HL-60/S4 (cell line): ENCODE measurements around the gene PRKCH.

ENCODE experiments used
- in situ Hi-C: fragments of 300-500 bp; cut with MboI; formaldehyde crosslinking; loops from 2 replicates; pipeline ENCODE4 v1.14.3; 2022; ENCODE audit warnings: low sequenced_read_pairs

PRKCH gene

DNA sequence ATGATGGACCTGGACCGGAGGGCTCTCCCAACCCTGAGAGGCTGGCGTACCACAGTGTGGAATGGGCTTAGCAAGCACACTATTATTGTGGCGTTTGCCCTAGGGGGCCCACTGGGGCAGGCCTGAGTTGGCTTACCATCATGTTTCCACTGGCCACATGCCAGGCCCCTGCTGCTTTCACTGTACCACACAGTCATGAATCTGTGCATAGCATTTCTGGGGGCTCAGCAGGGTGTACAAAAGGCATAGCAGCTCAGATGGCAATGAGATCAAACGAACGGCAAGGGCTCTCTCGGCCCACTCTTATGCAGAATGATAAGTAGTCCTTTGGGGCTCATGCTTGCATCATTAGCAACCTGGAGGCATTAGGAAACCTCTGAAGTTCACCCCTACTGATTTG, 236.9 kb downstream of the PRKCH start:
- in situ Hi-C loops = no loop called here

DNA sequence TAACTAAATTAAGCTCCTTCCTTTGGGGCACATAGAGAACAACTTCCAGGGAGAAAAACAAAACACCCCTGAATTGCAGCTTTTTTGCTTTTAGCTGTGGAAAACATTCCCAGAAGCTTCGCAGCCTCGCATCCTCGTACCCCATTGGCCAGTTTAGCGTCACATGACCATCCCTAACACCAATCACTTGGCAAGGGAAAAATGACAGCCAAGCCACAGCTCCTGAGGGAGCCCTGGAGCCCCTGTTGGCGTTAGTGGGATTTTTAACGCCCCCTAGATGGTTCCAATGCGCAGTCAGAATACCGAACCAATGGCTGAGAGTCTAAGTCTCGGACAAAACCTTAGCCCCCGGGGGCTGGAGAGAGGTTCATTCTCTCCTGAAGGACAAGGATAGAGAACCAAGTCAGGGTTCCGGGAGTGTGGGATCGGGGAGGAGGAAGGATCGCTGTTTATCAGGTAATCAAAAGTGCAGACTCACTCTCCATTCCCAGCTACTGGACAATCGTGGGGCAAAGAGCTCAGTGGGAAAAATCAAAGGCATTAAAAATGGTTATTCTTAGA, 238.3 kb downstream of the PRKCH start:
- in situ Hi-C loops = no loop called here

DNA sequence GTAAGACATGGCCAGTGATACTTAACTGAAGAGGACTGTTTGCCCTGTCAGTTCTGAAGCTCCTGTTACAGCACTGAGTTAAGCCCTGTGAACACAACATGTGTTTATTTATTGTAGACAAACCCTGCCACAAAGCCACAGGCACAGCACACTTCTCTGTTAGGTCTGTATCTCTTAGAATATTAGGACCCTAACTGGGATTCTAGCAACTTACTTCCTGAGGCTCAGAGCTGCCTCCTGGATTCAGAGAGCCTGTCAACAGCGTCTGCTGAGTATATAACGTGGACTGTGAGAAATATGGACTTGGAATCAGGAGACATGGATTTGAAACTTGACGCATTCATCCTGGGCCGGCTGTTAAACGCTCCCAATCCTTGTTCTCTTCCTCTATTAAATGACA, 238.9 kb downstream of the PRKCH start:
- in situ Hi-C loops = no loop called here

DNA sequence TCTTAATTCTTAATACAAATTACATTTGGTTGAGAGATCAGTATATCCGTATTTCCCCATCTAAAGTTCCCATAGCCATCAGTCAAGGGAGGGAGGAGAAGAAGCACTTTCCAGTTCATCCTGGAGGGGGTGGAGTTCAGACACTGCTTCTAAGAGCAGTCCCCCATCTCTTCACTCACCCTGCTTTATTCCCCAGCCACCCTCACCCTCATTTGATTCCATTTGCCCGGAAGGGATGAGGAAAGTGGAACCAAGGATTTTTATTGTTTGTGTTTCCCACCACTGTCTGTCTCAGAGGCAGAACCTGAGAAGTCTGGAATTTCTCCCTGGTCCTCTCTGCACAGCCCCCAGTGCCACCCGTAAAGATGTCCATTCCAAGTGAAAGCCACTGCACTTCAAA, 239.7 kb downstream of the PRKCH start:
- in situ Hi-C loops = no loop called here

DNA sequence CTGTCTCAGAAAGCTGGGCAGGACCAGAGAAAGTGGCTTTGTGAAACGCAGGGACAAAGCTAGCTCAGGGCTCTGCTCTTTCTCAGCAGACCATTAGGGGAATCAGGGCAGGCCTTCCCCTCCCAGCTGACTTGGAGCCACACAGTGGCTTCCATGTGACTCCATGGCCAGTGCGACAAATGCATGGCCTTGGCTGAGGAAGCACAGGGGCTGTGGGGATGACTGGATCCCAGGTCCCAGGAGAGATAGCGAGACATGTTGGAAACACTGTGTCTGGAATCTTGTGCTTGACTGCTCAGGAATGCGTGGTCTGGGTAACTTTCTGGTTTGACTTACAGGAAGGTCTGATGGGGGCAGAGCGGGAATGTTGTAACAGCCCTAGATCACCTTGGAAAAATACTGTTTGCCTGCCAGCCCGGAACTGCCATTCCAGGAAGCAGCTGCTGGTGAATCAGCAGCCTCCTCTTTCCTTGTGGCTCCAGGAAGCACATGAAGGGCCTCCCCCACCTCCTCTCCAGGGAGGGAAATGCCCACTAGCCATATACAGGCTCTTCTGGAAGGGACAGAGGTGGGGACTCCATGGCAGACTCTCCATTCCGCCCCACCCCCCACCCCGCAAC, 240.4 kb downstream of the PRKCH start:
- in situ Hi-C loops = no loop called here

DNA sequence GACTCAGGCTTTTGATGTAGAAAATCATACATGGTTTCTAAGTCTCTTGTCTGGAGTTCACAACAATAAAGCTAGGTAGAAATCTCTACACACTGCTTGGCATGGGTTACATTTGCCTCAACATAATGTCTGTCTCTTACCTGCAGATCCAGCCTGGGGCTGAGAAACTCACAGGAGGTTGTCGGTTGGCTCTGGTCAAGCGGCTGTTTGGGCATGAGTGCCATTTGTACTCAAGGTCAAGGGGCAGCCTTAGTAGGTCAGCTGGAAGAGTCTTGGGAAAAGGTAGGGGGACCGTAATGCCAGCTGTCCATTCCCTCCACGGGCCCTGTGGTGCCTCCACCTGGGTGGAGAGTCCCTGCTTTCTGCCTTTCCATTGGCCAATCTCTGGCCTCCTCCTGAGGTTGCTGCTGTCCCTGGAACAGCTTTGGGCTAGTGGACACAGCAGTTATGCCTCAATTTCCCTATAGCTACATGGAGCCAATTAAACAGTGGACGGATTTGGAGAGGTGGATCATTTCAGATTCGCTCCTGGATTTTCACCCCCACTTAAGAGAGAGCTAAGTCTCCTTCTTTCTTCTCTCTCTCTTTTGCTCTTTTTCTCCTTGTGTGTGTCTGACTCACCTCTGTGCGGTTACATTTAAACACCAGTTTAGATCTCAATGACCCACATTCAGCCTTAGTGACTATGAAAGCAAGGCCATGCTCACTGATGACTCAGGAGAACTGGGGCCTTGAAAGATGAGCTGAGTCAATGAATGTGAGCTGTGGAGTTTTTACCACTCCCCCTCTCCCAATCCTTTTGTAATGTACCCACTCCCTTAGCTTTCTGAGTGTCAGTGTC, 241.2 kb downstream of the PRKCH start:
- in situ Hi-C loops = no loop called here

DNA sequence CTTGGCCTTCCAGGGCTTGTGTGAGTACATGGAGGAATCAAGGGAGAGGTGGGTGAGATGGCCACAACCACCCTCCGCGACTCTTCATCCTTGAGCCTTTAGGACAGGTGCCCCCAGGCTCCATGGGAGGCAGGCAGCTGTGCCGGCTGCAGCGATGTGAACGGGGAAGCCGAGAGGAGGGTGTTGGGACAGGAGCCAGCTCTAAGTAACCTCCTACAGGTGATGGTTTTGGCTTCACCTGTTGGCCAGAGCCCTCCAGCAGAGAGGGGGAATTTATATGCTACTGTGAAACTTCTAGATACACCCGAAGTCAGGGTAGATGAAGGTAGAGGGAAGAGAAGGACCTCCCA, 241.8 kb downstream of the PRKCH start:
- in situ Hi-C loops = no loop called here

DNA sequence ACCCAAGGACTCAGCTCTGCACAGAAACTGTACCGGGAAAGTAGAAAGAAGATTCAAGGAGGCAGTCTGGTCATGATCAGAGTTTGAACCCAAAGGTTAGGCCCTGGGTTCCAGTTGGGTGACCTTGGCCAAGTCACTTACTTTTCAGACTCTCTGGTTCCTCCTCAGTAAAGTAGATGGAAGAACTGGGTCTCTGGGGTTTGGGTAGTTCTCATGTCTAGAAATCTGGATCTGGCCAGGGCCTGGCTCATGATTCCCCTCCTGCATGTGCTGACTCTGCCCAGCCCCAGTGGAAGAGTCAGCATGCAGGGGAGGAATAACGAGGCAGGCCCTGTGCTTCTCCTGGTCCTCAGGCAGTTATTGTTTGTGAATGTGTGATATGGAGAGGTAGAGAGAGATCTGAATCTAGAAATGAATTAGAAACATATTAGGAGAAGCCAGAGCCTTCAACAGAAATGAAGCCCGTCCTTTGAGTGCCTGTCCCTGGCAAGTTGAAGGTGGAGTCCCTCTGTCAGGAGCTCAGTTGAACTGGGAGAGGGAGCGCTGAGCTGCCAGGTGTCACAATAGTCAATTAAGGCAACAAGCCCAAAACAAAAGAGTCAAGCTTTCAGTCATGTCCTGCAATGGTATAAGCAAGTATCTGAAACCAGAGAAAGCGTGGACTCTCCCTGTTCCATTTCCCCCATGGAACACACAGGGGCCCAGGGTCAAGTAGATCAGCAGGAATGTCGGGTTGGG, 242.7 kb downstream of the PRKCH start:
- in situ Hi-C loops = no loop called here

DNA sequence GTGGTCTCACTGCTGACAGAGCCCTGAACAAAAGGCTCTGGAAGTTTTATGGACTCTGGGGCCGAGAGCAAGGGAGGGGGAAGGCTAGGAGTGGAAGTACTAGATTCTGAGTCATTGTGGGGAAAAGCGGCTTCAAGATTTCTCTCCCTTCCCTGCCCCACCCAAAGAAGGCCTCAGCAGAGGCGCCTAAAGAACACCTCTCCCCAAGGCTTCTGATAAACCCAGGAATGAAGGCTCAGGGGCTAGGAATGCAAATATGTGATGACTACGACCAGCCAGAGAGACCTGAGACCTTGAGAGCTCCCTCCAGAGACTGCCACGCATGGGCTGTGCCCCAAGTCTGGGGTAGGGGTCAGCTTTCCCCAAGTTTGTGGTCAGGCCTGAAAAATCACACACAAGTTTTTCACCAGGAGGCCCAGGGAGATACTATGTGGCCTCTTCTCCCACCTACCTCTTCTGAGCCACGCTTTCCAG, 243.3 kb downstream of the PRKCH start:
- in situ Hi-C loops = no loop called here

DNA sequence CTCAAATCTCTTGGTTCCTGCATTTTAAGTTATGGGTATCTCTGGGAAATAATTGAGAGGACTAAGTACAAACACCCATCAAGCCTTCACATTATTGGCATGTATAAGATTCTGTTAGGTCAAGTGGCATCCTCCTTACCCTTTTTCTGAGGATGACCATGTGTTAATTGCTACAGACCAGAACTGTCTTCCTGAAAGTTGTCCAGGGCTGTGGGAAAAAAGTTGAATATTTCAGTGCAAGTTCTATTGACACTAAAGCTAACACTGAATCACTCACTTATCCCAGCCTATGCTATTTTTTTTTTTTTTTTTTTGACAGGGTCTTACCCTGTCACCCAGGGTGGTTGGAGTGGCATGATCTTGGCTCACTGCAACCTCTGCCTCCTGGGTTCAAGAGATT, 243.8 kb downstream of the PRKCH start:
- in situ Hi-C loops = no loop called here

DNA sequence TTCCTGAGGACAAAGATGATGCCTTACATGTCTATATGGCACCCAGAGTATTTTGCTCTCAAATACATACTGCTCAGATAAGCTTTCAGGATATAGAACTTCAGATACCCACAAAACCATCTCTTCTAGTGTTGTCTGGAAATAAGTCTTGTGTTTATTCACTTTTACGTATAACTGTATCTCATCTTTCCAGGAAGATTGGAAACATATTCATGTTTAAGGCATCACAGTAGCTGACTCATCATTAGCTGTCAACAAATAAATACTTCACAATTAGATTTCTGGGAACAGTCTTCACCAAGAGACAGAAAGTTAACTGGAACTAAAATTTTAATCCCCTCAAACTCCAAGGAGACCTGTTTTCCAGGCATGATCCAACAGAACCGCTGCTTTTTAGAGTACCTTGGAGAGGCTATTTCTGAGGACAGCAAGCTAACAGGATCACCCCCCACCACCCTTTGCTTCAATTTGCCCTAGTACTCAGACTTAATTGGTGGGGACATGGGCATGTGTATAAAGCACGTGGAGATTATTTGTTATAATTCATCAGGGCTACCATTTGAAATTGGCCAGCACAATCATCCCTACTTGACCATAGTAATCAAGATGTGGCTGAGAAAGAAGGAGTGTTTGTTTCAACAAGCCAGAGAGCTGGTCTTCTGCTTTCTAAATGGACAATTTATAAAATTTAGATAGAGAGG, 244.6 kb downstream of the PRKCH start:
- in situ Hi-C loops = no loop called here

DNA sequence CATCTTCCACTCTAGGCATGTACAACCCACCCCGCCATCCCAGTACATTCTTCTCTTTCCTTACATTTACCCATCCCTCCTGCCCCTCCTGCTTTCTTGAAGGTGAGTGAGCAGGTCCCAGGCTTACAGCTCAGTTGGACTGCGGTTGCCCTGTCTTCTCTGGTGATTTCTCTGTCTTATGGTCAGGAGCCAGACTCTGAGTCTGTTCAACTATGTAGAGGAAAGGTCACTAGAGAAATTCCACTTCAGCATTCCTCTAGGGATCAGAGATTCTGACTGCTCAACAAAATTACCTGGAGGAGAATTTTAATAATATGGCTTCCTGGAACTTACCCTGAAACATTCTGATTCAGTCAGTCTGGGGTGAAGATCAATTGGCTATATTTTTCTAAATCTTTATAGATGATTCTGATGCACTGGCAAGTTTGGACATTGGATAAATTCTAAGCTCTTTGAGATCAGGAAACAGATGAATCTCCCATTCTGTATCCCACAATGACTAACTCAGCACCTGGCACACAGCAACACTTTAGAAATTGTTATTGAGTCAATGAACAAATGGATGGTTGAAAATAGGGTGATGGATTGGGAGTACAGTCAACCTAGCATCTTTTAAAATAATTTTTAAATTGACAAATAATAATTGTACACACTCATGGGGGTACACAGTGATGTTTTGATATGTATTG, 245.3 kb downstream of the PRKCH start:
- in situ Hi-C loops = no loop called here

DNA sequence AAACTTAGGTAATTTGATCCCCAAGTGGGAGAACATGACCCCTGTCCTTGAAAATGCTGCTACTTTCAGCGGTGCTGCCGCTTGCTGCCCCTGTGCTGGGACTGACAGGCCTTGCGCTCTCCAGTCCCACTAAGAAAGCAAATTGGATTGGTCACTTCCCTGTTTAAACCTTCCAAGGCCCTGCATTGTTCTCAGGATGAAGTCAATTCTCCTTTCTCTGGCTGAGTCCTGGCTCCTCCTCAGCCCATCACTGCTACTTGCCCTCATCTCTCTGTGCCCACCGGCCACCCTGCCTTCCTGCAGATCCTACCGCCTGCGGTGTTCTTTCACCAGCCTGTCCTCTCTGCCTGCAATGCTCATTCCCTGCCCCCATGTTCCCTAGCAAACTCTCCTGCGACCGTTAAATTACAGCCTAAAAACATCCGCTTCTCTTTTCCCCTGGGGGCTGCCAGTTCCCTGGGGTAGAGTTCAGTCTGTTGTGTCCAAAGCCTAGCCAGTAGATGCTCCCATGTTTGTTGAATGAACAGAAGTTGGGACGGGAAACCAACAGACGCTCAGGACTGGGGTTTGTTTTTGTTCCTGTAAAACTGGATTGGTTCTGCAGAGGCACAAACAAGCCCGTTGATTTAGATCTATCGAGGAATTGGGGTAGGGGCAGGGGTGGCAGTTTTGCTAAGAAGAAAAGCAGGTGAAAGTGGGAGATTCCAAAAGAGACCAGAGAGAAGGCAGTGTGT, 246.6 kb downstream of the PRKCH start:
- in situ Hi-C loops = no loop called here

DNA sequence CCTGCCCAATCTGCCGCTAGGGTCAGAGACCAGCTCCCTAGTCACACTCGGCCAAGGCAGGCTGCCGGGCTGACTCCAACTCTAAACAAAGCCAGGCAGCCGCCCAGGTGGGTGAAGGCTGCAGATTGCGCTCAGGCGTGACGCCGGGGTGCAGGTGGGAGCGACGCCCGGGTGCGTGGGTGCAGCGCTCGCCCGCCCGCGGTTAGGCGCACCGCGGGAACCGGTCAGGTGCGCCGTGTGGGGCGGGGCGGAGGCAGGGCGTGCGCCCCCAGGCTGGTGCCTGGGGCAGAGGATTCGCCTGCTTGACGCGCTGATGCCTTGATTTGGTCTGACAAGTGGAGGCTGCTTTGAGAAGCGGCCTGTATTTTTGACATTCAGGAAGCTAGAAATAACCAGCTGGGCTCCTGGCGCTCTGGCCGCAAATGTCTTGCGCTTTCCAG, 247.2 kb downstream of the PRKCH start:
- in situ Hi-C loops = no loop called here

DNA sequence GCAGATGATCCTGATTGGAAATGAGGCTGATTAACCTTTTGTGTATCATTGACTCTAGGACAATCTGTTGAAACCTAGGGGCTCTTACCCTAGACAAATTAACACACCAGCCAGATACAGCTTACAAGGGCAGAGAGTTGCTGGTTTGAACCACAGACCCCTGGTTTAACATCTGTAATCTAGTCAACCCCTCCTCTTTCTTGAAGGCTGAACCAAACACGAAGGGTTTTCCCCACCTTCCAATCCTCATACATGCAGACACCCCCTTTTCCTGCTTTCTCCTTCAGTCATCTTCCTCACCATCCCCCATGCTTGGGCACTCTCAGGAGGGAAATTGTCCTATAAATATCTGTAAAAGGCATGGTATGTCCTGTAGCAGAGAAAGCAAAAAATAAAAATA, 247.9 kb downstream of the PRKCH start:
- in situ Hi-C loops = no loop called here

DNA sequence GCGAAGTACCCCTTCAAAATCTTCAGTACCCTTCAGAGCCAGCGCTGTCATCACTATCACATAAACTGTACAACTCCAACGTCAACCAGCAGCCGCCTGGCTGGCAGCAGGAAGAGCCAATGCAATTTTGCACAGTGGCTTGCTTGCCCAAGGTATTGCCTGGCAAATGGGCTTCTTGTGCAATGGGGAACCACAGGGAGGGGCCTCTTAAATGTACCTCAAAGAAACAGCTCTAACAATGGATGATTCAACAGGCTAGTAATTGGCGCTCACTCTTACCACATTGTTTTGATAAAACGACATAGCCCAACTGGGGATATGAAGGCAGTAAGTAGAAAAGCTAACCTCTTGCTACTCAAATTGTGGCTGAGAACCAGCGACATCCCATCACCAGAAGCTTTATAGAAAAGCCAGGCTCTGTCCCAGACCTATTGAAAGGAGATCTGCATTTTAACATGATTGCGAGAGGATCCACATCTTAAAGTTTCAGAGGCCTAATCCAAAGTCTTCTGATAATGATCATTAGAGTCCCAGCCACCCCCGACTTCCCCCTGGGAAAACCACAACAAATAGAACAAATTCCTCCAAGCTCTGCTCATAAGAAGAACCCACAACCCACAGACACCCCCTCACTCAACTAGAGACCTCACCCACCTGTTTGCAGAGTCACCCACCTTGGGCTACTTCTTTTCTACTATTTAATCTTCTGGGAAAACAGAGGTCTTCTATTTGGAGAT, 248.6 kb downstream of the PRKCH start:
- in situ Hi-C loops = no loop called here

DNA sequence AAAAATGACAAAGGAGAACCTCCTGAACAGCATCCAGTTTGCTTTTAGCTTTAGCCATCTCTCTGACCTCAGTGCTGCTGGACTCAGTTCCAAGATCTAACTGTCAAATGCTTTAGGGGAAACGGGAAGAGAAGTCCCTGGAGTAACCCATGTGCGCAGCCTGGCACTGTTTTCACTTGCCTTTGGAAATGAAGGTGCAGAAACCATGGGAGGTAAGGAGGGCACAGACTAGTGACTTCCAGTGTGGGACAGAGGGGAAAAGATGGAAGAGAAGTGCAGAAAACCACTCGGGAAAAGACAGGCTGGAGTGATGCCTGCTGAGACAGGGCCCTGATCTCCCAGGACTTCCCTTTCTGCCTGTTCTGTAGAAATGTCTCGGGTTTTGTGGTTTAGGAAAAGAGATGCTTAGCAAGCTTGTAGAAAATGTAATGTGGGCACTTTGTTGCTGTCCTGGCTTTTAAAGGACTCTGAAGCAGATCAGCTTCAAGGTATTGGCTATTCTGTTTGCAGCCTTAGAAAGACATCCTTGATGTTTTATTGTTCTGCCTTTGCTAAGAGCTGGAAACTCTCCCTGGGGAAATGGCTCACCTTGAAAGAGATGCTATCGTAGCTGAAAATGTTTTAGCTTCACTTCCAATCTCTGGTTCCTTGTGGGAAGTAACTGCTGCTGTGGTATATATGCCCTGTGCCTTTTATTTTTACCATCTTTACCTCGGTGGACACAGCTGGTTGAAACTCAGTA, 249.3 kb downstream of the PRKCH start:
- in situ Hi-C loops = no loop called here

DNA sequence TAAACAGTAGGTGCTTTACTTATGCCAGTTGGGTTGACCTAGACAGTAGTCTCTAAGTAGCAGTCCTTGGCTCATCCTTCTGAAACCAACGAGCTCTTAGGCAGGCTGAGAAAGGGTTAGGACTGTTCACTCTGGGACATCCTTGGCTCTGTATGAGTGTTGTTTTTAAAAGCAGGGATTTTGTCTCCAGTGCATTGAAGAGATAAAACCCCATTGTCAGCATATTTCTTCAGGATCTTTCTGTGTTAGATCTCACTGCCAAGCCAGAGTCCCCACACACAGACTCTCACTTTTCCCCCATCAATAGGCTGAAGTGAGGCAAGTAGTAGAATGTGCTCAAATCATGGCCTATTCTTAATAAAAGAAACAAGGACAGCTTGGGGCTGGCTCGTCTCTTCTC, 250.5 kb downstream of the PRKCH start:
- in situ Hi-C loops = no loop called here
